GM19351 (cell line): ENCODE data around the gene FAM50B.

Experiments used
- ATAC-seq: cut with Tn5 transposase; IDR thresholded peaks from one replicate; pipeline ENCODE4 v1.9.1; 2021; ENCODE audit warnings: mild to moderate bottlenecking, moderate library complexity; ENCODE audit not compliant: unreplicated experiment

Gene FAM50B

GRCh38 chr6:3848925-3849605 lies at the start of gene FAM50B:
Gene FAM50B (plus strand): TSS chr6:3849373. CDS start chr6:3849812, 439 bp downstream.
- ATAC-seq: peak; percentile 86

DNA sequence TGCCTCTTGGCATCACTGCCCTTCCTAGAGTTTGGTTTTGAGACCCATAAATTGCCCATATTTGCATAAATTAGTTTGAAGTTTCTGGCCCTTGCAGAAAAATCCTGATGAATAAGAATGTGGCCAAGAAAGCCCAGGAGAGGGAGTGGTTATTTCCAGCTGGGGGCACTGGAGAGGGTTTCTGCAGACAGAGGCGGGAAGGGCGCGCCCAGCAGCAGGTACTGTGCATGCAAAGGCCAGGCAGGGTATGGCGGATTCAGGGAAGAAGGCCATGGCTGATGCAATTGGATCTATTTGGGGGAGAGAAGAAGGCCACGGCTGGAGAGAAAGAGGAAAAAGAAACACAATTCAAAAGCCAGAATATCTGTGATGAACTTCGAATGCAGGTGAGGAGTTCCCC lies 49.5 kb upstream of the FAM50B start:
- ATAC-seq: no peak

- ATAC-seq: no peak
Observed at GRCh38 chr6:3800850-3801591, 48.2 kb upstream of the FAM50B start.

DNA sequence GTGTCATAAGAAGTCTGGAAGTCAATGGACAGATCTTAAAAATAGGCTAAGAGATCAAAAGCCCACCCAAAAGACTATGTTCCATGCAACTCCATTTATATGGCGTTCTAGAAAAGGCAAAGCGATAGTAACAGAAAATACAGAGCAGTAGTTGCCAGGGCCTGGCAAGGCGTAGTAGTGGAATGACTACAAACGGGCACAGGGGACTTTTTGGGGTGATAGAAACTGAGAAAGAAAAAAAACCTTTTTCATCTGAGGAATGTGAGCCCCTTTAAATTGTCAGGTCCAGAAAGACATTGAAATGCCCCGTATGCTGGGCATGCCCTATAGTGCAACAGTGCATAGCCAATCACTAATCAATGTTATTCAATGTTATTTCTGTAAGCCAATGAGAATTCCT lies 47.2 kb upstream of the FAM50B start:
- no peak for ATAC-seq

GRCh38 chr6:3803627-3804468 lies 45.3 kb upstream of the FAM50B start:
- ATAC-seq: peak; percentile 56

DNA sequence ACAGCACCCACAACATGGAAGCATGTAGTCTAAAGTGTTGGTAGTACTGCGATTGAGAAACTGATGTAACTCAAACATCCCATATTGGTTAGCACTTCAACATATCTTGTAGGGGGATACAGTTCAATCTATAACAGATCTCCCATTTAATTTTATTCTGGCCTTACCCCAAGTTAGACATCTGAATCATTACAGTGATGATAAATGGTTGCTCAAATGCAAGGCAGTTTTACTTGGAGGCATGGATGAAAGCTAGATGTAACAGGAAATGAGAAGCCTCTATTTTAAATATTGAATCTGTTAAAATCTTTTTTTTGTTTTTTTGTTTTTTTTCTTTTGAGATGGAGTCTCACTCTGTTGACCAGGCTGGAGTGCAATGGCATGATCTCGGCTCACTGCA lies 44.2 kb upstream of the FAM50B start:
- ATAC-seq: no peak

- no peak for ATAC-seq
Observed at GRCh38 chr6:3805448-3806123, 43.6 kb upstream of the FAM50B start.

DNA sequence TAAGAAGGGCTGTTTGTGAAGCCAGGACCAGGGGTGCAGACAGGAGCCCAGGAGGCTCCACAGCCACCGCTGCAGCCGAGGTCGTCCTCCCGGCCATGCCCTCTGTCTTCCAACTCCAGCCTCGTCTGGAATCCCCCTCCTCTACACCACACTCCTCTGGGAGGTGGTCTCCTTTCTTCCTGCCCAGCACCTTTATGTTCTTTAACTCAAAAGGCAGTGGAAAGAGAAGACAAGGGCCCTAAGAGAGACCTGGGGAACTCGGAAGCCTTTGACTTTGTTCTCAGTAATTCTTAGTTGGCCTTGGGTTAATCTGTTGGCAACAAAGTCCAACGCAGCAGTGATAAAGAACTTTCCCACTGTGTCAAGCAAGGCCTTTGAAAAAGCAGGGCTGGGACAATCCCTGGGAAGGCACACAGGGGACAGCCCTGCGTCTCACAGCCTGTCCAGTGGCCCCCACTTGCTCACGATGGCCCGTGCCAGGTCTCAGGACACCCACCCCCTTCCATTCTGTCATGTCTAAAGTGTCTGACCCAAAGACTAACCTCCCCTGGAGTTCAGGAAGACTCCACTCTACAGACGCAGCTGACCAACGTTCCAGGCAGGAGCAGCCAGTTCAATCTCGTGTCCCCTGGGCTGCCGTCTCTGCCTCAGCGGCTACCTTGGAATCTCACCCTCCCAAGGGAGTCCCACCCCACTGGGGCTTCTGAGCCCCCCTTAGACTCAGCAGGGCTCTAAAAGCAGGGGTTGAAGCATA lies 42.8 kb upstream of the FAM50B start:
- no peak for ATAC-seq

DNA sequence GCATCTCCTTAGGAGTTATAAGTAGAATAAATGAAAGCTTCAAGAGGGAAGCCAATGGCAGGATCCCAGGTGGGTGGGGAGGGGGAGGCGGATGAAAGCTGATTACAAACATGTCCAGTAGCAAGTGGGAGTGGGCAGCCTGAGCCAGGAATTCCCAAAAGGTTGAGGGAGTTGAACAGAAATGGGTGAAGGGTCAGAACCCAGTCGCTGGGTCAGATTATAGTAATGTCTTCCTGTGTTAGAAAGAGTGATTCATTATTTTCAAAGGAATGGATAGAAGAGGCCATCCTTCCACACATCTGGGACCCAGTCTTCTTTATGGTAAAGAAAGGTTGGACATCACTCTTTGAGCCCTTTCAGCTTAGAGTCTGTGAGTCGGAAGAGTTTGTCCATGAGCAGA lies 41.0 kb upstream of the FAM50B start:
- ATAC-seq: no peak

- no peak for ATAC-seq
Observed at GRCh38 chr6:3808759-3809514, 40.2 kb upstream of the FAM50B start.

DNA sequence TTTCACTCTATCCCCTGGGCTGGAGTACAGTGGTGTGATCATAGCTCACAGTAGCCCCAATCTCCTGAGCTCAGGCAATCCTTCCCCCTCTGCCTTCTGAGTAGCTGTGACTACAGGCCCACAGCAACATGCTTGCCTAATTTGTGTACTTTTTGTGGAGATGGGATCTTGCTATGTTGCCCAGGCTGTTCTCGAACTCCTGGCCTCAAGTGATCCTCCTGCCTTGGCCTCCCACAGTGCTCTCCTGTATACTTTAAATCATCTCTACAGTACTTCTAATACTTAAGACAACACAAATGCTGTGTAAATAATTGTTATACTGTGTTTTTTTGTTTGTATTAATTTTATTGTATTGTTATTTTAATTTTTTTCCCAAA lies 39.7 kb upstream of the FAM50B start:
- no peak for ATAC-seq

DNA sequence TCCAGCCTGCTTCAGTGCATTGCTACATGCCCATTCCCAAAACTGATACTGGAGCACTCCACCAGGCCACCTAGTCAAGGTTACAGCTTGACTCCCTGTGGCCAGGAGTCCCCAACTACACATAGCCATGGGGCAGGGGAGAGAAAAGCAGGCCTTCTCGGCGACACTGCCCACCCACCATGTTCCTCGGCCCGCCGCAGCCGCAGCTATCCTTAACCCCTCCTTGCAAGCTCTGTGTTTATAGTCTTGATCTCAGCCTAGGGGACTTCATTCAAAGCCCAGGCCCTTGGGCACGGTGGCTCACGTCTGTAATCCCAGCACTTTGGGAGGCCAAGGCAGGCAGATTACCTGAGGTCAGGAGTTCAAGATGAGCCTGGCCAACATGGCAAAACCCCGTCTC lies 39.2 kb upstream of the FAM50B start:
- ATAC-seq: no peak

- ATAC-seq: no peak
Observed at GRCh38 chr6:3811191-3811590, 38.0 kb upstream of the FAM50B start.

DNA sequence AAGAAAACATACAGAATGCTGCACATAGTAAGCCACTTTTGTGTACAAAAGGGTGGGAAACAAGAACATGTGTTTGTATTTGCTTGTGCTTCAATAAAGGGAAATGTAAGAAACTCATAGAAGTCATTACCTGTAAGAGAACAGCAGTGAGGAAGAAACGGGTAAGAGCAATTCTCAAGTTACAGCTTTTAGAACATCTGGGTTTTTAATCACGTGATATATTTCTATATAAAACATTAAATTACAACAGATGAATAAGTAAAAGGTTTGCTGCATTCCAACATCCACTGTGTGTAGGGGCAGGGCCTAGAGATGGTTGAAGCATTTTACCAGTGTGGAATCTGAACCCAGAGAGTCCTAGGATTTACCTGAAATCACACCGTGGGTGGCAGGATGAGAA lies 36.6 kb upstream of the FAM50B start:
- no peak for ATAC-seq

DNA sequence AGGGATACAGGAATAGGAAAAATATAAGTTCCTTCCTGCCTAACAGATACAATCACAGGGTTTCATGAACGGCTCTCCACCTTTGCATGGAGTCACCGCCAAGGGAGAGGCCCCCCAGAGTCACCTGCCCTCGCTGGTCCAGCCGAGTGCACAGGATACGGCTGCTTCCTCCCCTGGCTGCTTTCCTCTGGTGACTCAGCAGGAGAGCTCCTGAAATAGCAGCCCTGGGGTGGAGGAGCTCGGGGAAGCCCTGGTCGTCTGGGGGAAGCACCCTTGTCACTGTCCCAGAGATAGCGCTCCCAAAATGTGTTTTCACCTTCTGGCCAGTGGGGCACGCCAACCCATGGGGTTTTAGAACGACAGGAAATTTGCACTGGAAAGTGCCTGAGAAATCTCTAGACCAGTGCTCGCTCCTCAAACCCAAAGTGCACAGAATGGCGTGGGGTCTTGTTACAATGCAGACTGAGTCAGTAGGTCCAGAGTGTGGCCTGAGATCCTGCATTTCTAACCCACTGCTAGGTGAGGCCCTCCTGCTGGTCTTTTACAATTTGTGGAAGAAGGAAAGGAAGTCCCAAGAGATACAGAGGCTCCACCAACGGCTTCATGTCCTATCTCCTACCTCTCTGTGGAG lies 35.9 kb upstream of the FAM50B start:
- no peak for ATAC-seq

GRCh38 chr6:3813918-3814317 lies 35.3 kb upstream of the FAM50B start:
- no peak for ATAC-seq

DNA sequence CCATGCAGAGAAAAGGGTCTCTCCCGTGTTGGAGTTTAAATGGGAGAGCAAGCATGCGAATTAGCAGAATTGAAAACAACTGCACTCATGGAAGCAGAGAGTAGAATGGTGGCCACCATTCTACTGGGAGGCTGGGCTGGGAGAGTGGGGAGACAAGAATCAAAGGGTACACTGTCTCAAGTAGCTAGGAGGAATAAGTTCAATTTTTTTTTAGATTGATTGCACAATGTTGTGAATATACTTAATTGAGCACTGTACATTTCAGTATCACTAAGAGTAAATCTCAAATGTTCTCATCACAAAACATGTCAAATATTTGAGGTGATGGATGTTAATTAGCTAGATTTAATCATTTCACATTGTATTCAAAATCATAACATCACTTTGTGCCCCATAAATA lies 34.6 kb upstream of the FAM50B start:
- no peak for ATAC-seq

DNA sequence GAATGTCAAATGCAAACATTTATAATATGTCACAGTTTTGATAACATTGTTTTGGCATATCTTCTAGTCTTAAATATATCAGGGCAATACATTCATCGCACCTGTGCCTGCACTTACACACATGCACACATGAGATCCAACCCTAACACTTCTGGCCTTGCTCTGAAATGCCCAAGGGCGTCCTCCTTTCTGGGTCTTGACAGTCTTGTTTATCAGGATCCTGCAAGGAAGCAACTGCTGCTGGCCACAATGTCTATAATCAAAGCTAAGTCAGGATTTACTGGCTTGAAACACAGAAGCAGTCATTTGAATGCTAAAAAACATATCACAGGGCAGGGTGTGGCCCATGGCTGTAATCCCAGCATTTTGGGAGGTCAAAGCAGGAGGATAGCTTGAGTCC lies 32.9 kb upstream of the FAM50B start:
- ATAC-seq: no peak
